ENCODE results near the gene MTUS2. TPM values are rescaled to one million over a fixed set of nuclear protein-coding genes. Genes with fewer than 3 reads are reported as not detected.

Gene MTUS2
- total RNA-seq, 4 donors from 2014 or later, result 0.16 to 0.75 (median 0.24) TPM

DNA sequence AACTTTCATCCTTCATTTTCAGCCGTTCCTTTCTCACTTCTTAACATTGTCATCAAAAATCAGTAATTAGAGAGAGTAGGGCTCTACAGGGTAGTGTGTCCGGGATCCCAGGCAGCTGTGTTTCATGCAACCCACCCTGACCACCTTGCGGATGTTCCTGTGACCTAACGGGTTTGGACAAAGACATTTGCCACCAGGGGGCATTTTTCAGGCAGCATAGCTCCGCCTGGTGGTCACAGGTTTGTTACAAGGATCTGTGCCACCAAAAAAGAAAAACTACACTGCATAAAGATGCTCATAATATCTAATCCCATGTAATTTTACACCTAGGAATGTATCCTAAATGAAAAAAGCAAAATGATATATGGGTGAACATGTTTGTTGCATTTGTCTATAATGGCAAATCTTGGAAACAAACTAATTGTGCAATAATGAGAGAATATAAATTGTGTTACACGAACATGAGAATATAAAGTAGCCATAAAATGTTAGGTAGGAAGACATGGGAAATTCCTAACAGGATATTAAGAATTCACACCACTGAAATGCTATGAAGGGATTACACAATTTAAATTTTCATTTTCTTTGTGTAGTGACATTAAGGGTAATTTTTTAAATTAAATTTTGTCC is 652.3 kb downstream of the MTUS2 start:
- TF ChIP-seq, protein P1, sequence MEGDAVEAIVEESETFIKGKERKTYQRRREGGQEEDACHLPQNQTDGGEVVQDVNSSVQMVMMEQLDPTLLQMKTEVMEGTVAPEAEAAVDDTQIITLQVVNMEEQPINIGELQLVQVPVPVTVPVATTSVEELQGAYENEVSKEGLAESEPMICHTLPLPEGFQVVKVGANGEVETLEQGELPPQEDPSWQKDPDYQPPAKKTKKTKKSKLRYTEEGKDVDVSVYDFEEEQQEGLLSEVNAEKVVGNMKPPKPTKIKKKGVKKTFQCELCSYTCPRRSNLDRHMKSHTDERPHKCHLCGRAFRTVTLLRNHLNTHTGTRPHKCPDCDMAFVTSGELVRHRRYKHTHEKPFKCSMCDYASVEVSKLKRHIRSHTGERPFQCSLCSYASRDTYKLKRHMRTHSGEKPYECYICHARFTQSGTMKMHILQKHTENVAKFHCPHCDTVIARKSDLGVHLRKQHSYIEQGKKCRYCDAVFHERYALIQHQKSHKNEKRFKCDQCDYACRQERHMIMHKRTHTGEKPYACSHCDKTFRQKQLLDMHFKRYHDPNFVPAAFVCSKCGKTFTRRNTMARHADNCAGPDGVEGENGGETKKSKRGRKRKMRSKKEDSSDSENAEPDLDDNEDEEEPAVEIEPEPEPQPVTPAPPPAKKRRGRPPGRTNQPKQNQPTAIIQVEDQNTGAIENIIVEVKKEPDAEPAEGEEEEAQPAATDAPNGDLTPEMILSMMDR (IDR thresholded peaks at IDR 0.05), result peak; percentile 65 to 81 (median 71)
- TF ChIP-seq POLR2A (IDR thresholded peaks at IDR 0.05) (no peak), EP300 (IDR thresholded peaks at IDR 0.05; ENCODE audit: low read depth) (no peak), POLR2AphosphoS5 (IDR thresholded peaks at IDR 0.05) (no peak)
- WGBS, 2 donors (ENCODE audit: low coverage in 1 of 2), result 35 to 50% methylated on average over 4 to 6 of the region's 6 CpGs
- H3K4me3 ChIP-seq, result no peak overlapping the region
- no peaks in the 10 kb centered on the region for H3K4me1 ChIP-seq
- H3K9me3 ChIP-seq, result no peaks in the 10 kb centered on the region
- no peaks in the 10 kb centered on the region for H3K36me3 ChIP-seq
- intact Hi-C loops (cut with DNase I; ENCODE audit: low total_unique reads) (no loop called here), in situ Hi-C loops (cut with MboI; ENCODE audit: low pct_ligation_motif_present in 1 of 4, low pct_unique_long_range_greater_than_20kb in 1 of 4, low sequenced_read_pairs in 3 of 4) (no loop called here)
- H3K27me3 ChIP-seq, result no peaks in the 10 kb centered on the region
- no peak overlapping the region for H3K27ac ChIP-seq
- peak; percentile 51 for DNase-seq

DNA sequence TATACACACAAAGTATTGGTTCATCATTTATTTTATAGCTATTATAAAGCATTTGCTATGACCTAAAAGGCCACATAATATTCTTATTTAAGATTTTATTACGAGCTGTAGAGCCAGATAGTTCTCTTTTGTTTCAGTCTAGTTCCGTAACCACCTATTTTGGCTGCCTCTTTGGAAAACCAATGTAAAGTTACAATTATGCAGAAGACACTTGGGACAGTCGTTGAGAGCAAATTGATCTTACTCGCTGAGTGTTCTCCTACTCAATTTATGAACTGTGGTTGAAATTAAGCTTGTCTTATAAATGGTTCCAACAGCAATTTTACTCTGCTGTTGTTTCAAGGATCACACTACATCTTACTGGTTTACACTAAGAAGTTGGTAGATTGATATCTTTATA is 653.0 kb downstream of the MTUS2 start:
- Histone ChIP-seq H3K27ac (no peak overlapping the region), H3K36me3 (no peaks in the 10 kb centered on the region), H3K4me3 (no peak overlapping the region), H3K4me1 (no peaks in the 10 kb centered on the region), H3K27me3 (no peaks in the 10 kb centered on the region), H3K9me3 (no peaks in the 10 kb centered on the region)
- intact Hi-C loops (cut with DNase I; ENCODE audit: low total_unique reads), result no loop called here
- WGBS, 2 donors (ENCODE audit: low coverage in 1 of 2), result 77 to 80% methylated on average over 4 of the region's 4 CpGs
- in situ Hi-C loops (cut with MboI; ENCODE audit: low pct_ligation_motif_present in 1 of 4, low pct_unique_long_range_greater_than_20kb in 1 of 4, low sequenced_read_pairs in 3 of 4), result no loop called here
- no peak for DNase-seq
- TF ChIP-seq EP300 (IDR thresholded peaks at IDR 0.05; ENCODE audit: low read depth) (no peak), POLR2AphosphoS5 (IDR thresholded peaks at IDR 0.05) (no peak), POLR2A (IDR thresholded peaks at IDR 0.05) (no peak)
- TF ChIP-seq, protein P1 (IDR thresholded peaks at IDR 0.05), result no peak

DNA sequence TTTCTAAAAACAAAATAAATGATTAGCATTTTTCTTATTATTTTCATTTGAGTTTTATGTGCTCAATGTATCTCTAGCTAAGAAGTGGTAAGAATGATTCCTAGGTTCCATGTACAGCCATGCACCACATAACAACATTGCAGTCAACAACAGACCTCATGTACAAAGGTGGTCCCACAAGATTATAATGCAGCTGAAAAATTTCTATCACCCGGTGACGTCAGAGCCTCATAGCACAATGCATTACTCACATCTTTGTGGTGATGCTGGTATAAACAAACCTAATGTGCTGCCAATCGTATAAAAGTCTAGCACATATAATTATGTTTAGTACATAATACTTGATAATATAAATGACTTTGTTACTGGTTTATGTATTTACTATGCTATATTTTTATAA is 654.9 kb downstream of the MTUS2 start:
- no peak overlapping the region for H3K4me3 ChIP-seq
- 84 to 88% methylated on average over 1 to 3 of the region's 3 CpGs for WGBS, 2 donors (ENCODE audit: low coverage in 1 of 2)
- no peaks in the 10 kb centered on the region for H3K4me1 ChIP-seq
- intact Hi-C loops (cut with DNase I; ENCODE audit: low total_unique reads), result no loop called here
- in situ Hi-C loops (cut with MboI; ENCODE audit: low pct_ligation_motif_present in 1 of 4, low pct_unique_long_range_greater_than_20kb in 1 of 4, low sequenced_read_pairs in 3 of 4), result no loop called here
- H3K9me3 ChIP-seq, result no peaks in the 10 kb centered on the region
- TF ChIP-seq POLR2AphosphoS5 (IDR thresholded peaks at IDR 0.05), result no peak
- TF ChIP-seq POLR2A (IDR thresholded peaks at IDR 0.05), result no peak
- TF ChIP-seq, protein P1 (IDR thresholded peaks at IDR 0.05), result no peak
- no peak for TF ChIP-seq EP300 (IDR thresholded peaks at IDR 0.05; ENCODE audit: low read depth)
- DNase-seq, result no peak
- H3K27ac ChIP-seq, result no peak overlapping the region
- no peaks in the 10 kb centered on the region for H3K27me3 ChIP-seq
- H3K36me3 ChIP-seq, result no peaks in the 10 kb centered on the region

DNA sequence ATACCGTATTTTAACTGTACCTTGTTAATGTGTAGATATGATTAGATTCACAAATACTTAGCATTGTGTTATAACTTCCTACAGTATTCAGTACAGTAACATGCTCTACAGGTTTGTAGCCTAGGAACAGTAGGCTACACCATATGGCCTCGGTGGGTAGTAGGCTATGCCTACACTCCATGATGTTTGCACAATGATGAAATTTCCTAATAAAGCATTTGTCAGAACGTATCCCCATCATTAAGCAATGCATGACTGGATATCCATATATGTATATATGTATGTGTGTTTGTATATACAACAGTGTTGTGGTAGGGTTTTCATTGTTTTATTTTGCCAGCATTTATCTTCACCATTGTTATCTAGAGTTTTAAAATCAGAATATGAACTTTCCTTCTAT is 655.9 kb downstream of the MTUS2 start:
- 81 to 92% methylated on average over 2 to 3 of the region's 3 CpGs for WGBS, 2 donors (ENCODE audit: low coverage in 1 of 2)
- Histone ChIP-seq H3K4me1 (no peaks in the 10 kb centered on the region), H3K27ac (no peak overlapping the region), H3K9me3 (no peaks in the 10 kb centered on the region), H3K36me3 (no peaks in the 10 kb centered on the region), H3K27me3 (no peaks in the 10 kb centered on the region), H3K4me3 (no peak overlapping the region)
- in situ Hi-C loops (cut with MboI; ENCODE audit: low pct_ligation_motif_present in 1 of 4, low pct_unique_long_range_greater_than_20kb in 1 of 4, low sequenced_read_pairs in 3 of 4), result no loop called here
- TF ChIP-seq POLR2AphosphoS5 (IDR thresholded peaks at IDR 0.05) (no peak), POLR2A (IDR thresholded peaks at IDR 0.05) (no peak), EP300 (IDR thresholded peaks at IDR 0.05; ENCODE audit: low read depth) (no peak)
- TF ChIP-seq, protein P1 (IDR thresholded peaks at IDR 0.05), result no peak
- intact Hi-C loops (cut with DNase I; ENCODE audit: low total_unique reads), result no loop called here
- DNase-seq, result no peak
